K562 (cell line): Measurements from ENCODE around the gene MYCT1. TPM values are rescaled to one million over a fixed set of nuclear protein-coding genes. Genes with fewer than 3 reads are reported as not detected.

Source experiments
- ATAC-seq: fragments of 200-7000 bp; cut with Tn5 transposase; 3 replicates; pipeline ENCODE4 v1.9.1; 2020; ENCODE audit warnings: moderate library complexity
- BruUV-seq: library from RNA; stranded (reverse); fragments of 400-500 nt; replicated peaks from 2 replicates; lab custom pipeline; 2021; lab: Mats Ljungman, UMichigan
- CTCF ChIA-PET: fragments of 300-600 bp; formaldehyde crosslinking; extraction: SDS; loops from one replicate; lab custom pipeline; 2021; ENCODE audit warnings: low intra/inter-chr PET ratio; lab: Yijun Ruan, JAX
- POLR2A ChIA-PET: fragments of 300-600, 350-650 bp; sonication (Branson Sonifier 250); formaldehyde crosslinking; extraction: SDS; loops from one replicate; lab custom pipeline; 2021; ENCODE audit warnings: antibody characterized with exemption, inconsistent platforms; lab: Yijun Ruan, JAX
- DNase-seq, 4 experiments: peaks; one replicate each; pipeline versions ENCODE4 v3.0.0 to v3.0.0-alpha.2; 2011 to 2018; ENCODE audit warnings: low spot score in 3 of 4, mixed read lengths in 3 of 4; ENCODE audit errors: extremely low read depth in 1 of 4
- FAIRE-seq: peaks from 2 replicates; lab custom pipeline; 2011; peaks lifted over from hg19 to GRCh38; lab: Jason Lieb, UNC
- H2AFZ ChIP-seq: 2 replicates; pipeline ENCODE4 v1.6.0; 2011; ENCODE audit warnings: low read depth, low read length, control low read depth, inconsistent platforms
- H3K27ac ChIP-seq: fragments of 200-600 bp; 3 replicates; pipeline ENCODE4 v1.8.0; 2011; ENCODE audit warnings: low read depth, mild to moderate bottlenecking, control low read depth, inconsistent platforms, low read length, moderate library complexity, mixed read lengths; ENCODE audit errors: extremely low read depth
- H3K27me3 ChIP-seq, 2 experiments: fragments of 300-600 bp in 1 of 2; 2 replicates in 1 of 2; 3 replicates in 1 of 2; pipeline versions ENCODE4 v1.6.0 to v1.8.0; 2011; ENCODE audit warnings: inconsistent platforms in 2 of 2, low read length in 2 of 2, mild to moderate bottlenecking in 1 of 2, mixed read lengths in 1 of 2, moderate library complexity in 1 of 2; ENCODE audit not compliant: control insufficient read depth in 2 of 2, insufficient read depth in 2 of 2
- H3K36me3 ChIP-seq: fragments of 300-600 bp; 3 replicates; pipeline ENCODE4 v1.8.0; 2011; ENCODE audit warnings: mild to moderate bottlenecking, low read length, inconsistent platforms; ENCODE audit not compliant: control insufficient read depth, insufficient read depth
- H3K4me1 ChIP-seq, 2 experiments: fragments of 200-600 bp in 1 of 2; replicated peaks in 1 of 2; 2 replicates in 1 of 2; 3 replicates in 1 of 2; pipeline versions ENCODE4 v1.5.1 to v1.8.0; 2011; ENCODE audit warnings: inconsistent platforms in 2 of 2, low read length in 2 of 2, mild to moderate bottlenecking in 1 of 2, mixed read lengths in 1 of 2, moderate library complexity in 1 of 2; ENCODE audit not compliant: control insufficient read depth in 2 of 2, insufficient read depth in 2 of 2
- H3K4me2 ChIP-seq: 2 replicates; pipeline ENCODE4 v1.6.1; 2011; ENCODE audit warnings: low read length, control low read depth, inconsistent platforms, mixed read lengths; ENCODE audit not compliant: insufficient read depth
- H3K4me3 ChIP-seq: fragments of 200-600 bp; sonication (generic), shearing (Covaris generic); 2 replicates; pipeline ENCODE4 v1.5.1; 2016; ENCODE audit warnings: control low read depth, inconsistent platforms
- H3K79me2 ChIP-seq: fragments of 200-600 bp; 3 replicates; pipeline ENCODE4 v1.8.0; 2011; ENCODE audit warnings: low read length, inconsistent platforms; ENCODE audit not compliant: control insufficient read depth, insufficient read depth
- H3K9ac ChIP-seq, 2 experiments: 2 replicates each; pipeline versions ENCODE4 v1.6.0 to v1.6.1; 2011; ENCODE audit warnings: low read depth in 2 of 2, low read length in 2 of 2, control low read depth in 1 of 2, inconsistent platforms in 1 of 2, mild to moderate bottlenecking in 1 of 2, mixed read lengths in 1 of 2; ENCODE audit not compliant: insufficient read depth in 1 of 2
- H3K9me1 ChIP-seq: one replicate; pipeline ENCODE4 v1.6.0; 2011; ENCODE audit warnings: inconsistent platforms, mild to moderate bottlenecking, low read length, moderate library complexity; ENCODE audit not compliant: control insufficient read depth, insufficient read depth
- H3K9me3 ChIP-seq: replicated peaks from 2 replicates; pipeline ENCODE4 v1.5.1; 2011; ENCODE audit warnings: low read depth, low read length, inconsistent platforms; ENCODE audit not compliant: control insufficient read depth, insufficient read depth
- H4K20me1 ChIP-seq: replicated peaks from 2 replicates; pipeline ENCODE4 v1.6.1; 2011; ENCODE audit warnings: low read length, inconsistent platforms, mixed read lengths; ENCODE audit not compliant: control insufficient read depth, insufficient read depth
- HEY1 ChIP-seq: fragments of 250-450 bp; sonication (Bioruptor Pico); IDR thresholded peaks from 2 replicates; pipeline ENCODE4 v1.5.0; 2020; ENCODE audit warnings: mild to moderate bottlenecking, moderate library complexity, borderline replicate concordance
- MYBL2 ChIP-seq, 2 experiments: fragments of 450-650 bp in 1 of 2; sonication (generic) in 1 of 2; formaldehyde crosslinking in 1 of 2; IDR thresholded peaks; 2 replicates each; pipeline versions ENCODE4 v1.6.1 to v1.8.1; 2017 to 2022; ENCODE audit warnings: borderline replicate concordance in 1 of 2, inconsistent platforms in 1 of 2, low read depth in 1 of 2, mild to moderate bottlenecking in 1 of 2, missing genetic modification reagents in 1 of 2, moderate library complexity in 1 of 2
- RAD21 ChIP-seq, 2 experiments: fragments of 250-450 bp in 1 of 2; fragments of 450-650 bp in 1 of 2; sonication (Bioruptor Pico) in 1 of 2; formaldehyde crosslinking in 1 of 2; IDR thresholded peaks in 1 of 2; conservative IDR thresholded peaks in 1 of 2; 2 replicates each; pipeline versions ENCODE4 v1.4.0 to v1.8.0; 2020 to 2022; ENCODE audit warnings: mild to moderate bottlenecking in 2 of 2, moderate library complexity in 1 of 2
- ZNF277 ChIP-seq: fragments of 250-450 bp; sonication (Bioruptor Pico); IDR thresholded peaks from 2 replicates; pipeline ENCODE4 v1.8.0; 2022; ENCODE audit warnings: inconsistent platforms, mild to moderate bottlenecking, moderate library complexity, borderline replicate concordance
- WGBS: fragments of 100-300 bp; shearing (Covaris generic); methylation state at CpG from one replicate; pipeline ENCODE4 v1.1.6; 2016; ENCODE audit warnings: low coverage, mixed read lengths; ENCODE audit not compliant: insufficient coverage; ENCODE audit errors: missing lambda C conversion rate; 5-methylcytosine and 5-hydroxymethylcytosine counted together
- in situ Hi-C: fragments of 300-500 bp; cut with MboI; formaldehyde crosslinking; loops from 4 replicates; pipeline ENCODE4 v1.15.0; 2018; ENCODE audit warnings: inconsistent platforms, mixed read lengths
- intact Hi-C: fragments of 100-400 bp; cut with micrococcal nuclease; formaldehyde crosslinking; loops from 2 replicates; pipeline ENCODE4 v1.14.2; 2022
- polyA plus RNA-seq, 8 experiments: library from polyadenylated mRNA; depleted of rRNA in 4 of 8; stranded (reverse) in 5 of 8; unstranded in 3 of 8; fragments of >200 nt; fragmentation: Nextera tagmentation in 2 of 8; fragmentation: Illumina TruSeq in 1 of 8; extraction: Ambion mirVana in 2 of 8; extraction: Trizol in 1 of 8; gene quantifications; 2 replicates each; pipeline versions ENCODE4 v1.2.1 to v1.2.3, GENCODE V29; 2011 to 2014; ENCODE audit warnings: inconsistent platforms in 1 of 8, missing spikeins in 1 of 8
- total RNA-seq, 7 experiments: library from RNA; depleted of rRNA in 6 of 7; stranded (reverse); fragments of >200 nt in 6 of 7; fragmentation: Illumina TruSeq in 2 of 7; extraction: Trizol in 2 of 7; gene quantifications; 2 replicates each; pipeline versions ENCODE4 v1.2.1 to v1.2.3, GENCODE V29; 2011 to 2021; ENCODE audit warnings: low replicate concordance in 1 of 7
- TF ChIP-seq, protein P1 (sequence below): fragments of 450-650 bp; formaldehyde crosslinking; conservative IDR thresholded peaks from 2 replicates; pipeline ENCODE4 v1.4.0; 2022; ENCODE audit warnings: mild to moderate bottlenecking, missing genetic modification characterization

MYCT1 gene
- total and polyA plus RNA-seq, 9 of the 15 experiments (the other 6 are each of a cell fraction or from before 2014, with no cell fraction given): 0.04 to 0.28 (median 0.08) TPM; not detected in 2

DNA sequence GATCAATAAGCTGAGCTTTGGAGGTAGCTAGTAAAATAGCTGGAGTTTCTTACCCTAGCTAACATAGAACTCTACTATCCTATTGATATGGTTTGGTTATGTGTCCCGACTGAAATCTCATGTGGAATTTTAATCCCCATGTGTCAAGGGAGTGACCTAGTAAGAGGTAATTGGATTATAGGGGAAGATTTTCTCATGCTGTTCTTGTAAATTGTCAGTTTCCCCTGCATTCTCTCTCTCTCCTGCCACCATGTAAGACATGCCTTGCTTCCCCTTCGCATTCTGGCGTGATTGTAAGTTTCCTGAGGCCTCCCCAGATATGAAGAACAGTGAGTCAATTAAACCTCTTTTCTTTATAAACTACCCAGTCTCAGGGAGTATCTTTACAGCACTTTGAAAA, 35.9 kb upstream of the MYCT1 start (continued):
- no peak for TF ChIP-seq MYBL2 (IDR thresholded peaks at IDR 0.05; ENCODE audit: low read depth)
- TF ChIP-seq MYBL2 (CRISPR knock-in tag; IDR thresholded peaks at IDR 0.05; ENCODE audit: borderline replicate concordance): no peak
- no peak for TF ChIP-seq HEY1 (CRISPR knock-in tag)
- TF ChIP-seq, protein P1, sequence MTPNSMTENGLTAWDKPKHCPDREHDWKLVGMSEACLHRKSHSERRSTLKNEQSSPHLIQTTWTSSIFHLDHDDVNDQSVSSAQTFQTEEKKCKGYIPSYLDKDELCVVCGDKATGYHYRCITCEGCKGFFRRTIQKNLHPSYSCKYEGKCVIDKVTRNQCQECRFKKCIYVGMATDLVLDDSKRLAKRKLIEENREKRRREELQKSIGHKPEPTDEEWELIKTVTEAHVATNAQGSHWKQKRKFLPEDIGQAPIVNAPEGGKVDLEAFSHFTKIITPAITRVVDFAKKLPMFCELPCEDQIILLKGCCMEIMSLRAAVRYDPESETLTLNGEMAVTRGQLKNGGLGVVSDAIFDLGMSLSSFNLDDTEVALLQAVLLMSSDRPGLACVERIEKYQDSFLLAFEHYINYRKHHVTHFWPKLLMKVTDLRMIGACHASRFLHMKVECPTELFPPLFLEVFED: no peak

DNA sequence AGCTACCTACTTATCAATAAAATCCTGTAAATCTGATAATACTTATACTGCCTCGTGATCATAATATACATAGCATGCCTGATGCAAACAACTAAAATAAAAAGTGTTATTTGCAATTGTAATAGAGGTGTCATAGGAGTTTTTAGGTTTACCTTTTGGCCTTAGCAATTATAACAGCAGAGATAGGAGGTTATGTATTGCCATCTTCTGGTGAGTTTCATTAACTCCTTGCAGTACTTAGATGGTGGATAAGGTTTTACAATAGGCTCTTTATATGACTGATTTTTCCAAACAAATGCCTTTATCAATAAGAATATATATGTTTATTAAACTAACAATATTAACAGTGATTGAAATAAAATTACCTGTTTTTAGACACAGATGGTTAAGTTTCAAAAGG, 27.8 kb upstream of the MYCT1 start:
- H3K27me3 ChIP-seq: no peaks in the 10 kb centered on the region
- TF ChIP-seq RAD21 (CRISPR knock-in tag; conservative IDR thresholded peaks at IDR 0.05 in 1 of 2, IDR thresholded peaks at IDR 0.05 in 1 of 2): peak in 1 of 2 experiments; percentile 40; a peak in 1 of 4 replicates
- no peak for TF ChIP-seq ZNF277 (CRISPR knock-in tag)
- H3K27ac ChIP-seq: no peak overlapping the region
- H3K4me2 ChIP-seq: no peak overlapping the region
- BruUV-seq: no TSS peak
- no peaks in the 10 kb centered on the region for H3K4me1 ChIP-seq
- no peaks in the 10 kb centered on the region for H4K20me1 ChIP-seq
- intact Hi-C loops: no loop called here
- POLR2A ChIA-PET: no interaction called here
- ATAC-seq: no peak
- H2AFZ ChIP-seq: no peak overlapping the region
- no peak for FAIRE-seq
- 0% methylated on average over 1 of the region's 1 CpG for WGBS
- no peak overlapping the region for H3K4me3 ChIP-seq
- DNase-seq: no peak
- no peaks in the 10 kb centered on the region for H3K36me3 ChIP-seq
- CTCF ChIA-PET: no interaction called here
- in situ Hi-C loops: no loop called here
- no peak overlapping the region for H3K9ac ChIP-seq
- H3K79me2 ChIP-seq: no peaks in the 10 kb centered on the region
- no peaks in the 10 kb centered on the region for H3K9me1 ChIP-seq
- H3K9me3 ChIP-seq: peaks cover 3% of the 10 kb centered on the region
